IMR-90 (cell line): ENCODE measurements around the gene ASF1B. TPM values are rescaled to one million over a fixed set of nuclear protein-coding genes. Genes with fewer than 3 reads are reported as not detected.

Source experiments
- ATAC-seq: fragments of 200-7000 bp; cut with Tn5 transposase; 2 replicates; pipeline ENCODE4 v1.9.1; 2020; ENCODE audit warnings: low read depth, mild to moderate bottlenecking, moderate library complexity
- BruUV-seq: library from RNA; stranded (reverse); fragments of 400-500 nt; replicated peaks from 2 replicates; lab custom pipeline; 2021; lab: Mats Ljungman, UMichigan
- CTCF ChIA-PET: fragments of 300-600 bp; formaldehyde crosslinking; extraction: SDS; loops from one replicate; lab custom pipeline; 2021; ENCODE audit warnings: antibody characterized with exemption; lab: Yijun Ruan, JAX
- POLR2A ChIA-PET: fragments of 300-600 bp; sonication (Branson Sonifier 250); formaldehyde crosslinking; loops from one replicate; lab custom pipeline; 2022; ENCODE audit warnings: antibody characterized with exemption; ENCODE audit not compliant: unreplicated experiment; lab: Charles Lee
- DNase-seq: peaks from one replicate; pipeline ENCODE4 v3.0.0; 2013
- H2AFZ ChIP-seq: replicated peaks from 2 replicates; pipeline ENCODE3; 2013; ENCODE audit warnings: low read length, mild to moderate bottlenecking; ENCODE audit not compliant: poor library complexity
- H2AK5ac ChIP-seq: 2 replicates; pipeline ENCODE4 v1.6.1; 2013; ENCODE audit warnings: low read depth, low read length, inconsistent platforms
- H2AK9ac ChIP-seq: replicated peaks from 2 replicates; pipeline ENCODE3; 2013; ENCODE audit warnings: mild to moderate bottlenecking, low read depth, low read length, moderate library complexity; ENCODE audit not compliant: poor library complexity
- H2BK120ac ChIP-seq: 2 replicates; pipeline ENCODE4 v1.6.1; 2013; ENCODE audit warnings: low read depth, low read length, inconsistent platforms
- H2BK15ac ChIP-seq: 3 replicates; pipeline ENCODE4 v1.6.1; 2013; ENCODE audit warnings: low read depth, low read length, inconsistent platforms
- H2BK20ac ChIP-seq: 2 replicates; pipeline ENCODE4 v1.6.1; 2013; ENCODE audit warnings: low read depth, mild to moderate bottlenecking, inconsistent platforms, low read length, moderate library complexity
- H2BK5ac ChIP-seq: 2 replicates; pipeline ENCODE4 v1.6.1; 2013; ENCODE audit warnings: mild to moderate bottlenecking, low read depth, low read length, inconsistent platforms; ENCODE audit not compliant: poor library complexity, severe bottlenecking
- H3K14ac ChIP-seq: replicated peaks from 2 replicates; pipeline ENCODE4 v1.6.1; 2013; ENCODE audit warnings: low read depth, low read length, inconsistent platforms
- H3K18ac ChIP-seq: 2 replicates; pipeline ENCODE4 v1.6.1; 2013; ENCODE audit warnings: low read depth, low read length, control low read depth
- H3K23ac ChIP-seq: 2 replicates; pipeline ENCODE4 v1.6.1; 2013; ENCODE audit warnings: low read depth, low read length, inconsistent platforms
- H3K27ac ChIP-seq: 2 replicates; pipeline ENCODE4 v1.5.1; 2013; ENCODE audit warnings: mild to moderate bottlenecking, control low read depth, low read length; ENCODE audit not compliant: insufficient read depth
- H3K27me3 ChIP-seq: 2 replicates; pipeline ENCODE4 v1.6.1; 2013; ENCODE audit warnings: low read length; ENCODE audit not compliant: control insufficient read depth, insufficient read depth
- H3K36me3 ChIP-seq: 2 replicates; pipeline ENCODE4 v1.6.1; 2013; ENCODE audit warnings: low read length, mixed read lengths; ENCODE audit not compliant: control insufficient read depth, insufficient read depth
- H3K4ac ChIP-seq: 2 replicates; pipeline ENCODE4 v1.6.1; 2013; ENCODE audit warnings: low read depth, low read length, inconsistent platforms
- H3K4me1 ChIP-seq: 2 replicates; pipeline ENCODE4 v1.6.1; 2013; ENCODE audit warnings: low read length, mixed read lengths; ENCODE audit not compliant: control insufficient read depth, insufficient read depth
- H3K4me2 ChIP-seq: 2 replicates; pipeline ENCODE4 v1.6.1; 2013; ENCODE audit warnings: low read depth, mild to moderate bottlenecking, control low read depth, low read length, moderate library complexity
- H3K4me3 ChIP-seq: 2 replicates; pipeline ENCODE4 v1.5.1; 2013; ENCODE audit warnings: low read depth, mild to moderate bottlenecking, control low read depth, low read length, moderate library complexity; ENCODE audit not compliant: insufficient read depth
- H3K56ac ChIP-seq: 2 replicates; pipeline ENCODE4 v1.6.1; 2013; ENCODE audit warnings: low read length, inconsistent platforms; ENCODE audit not compliant: insufficient read depth; ENCODE audit errors: extremely low read depth
- H3K79me1 ChIP-seq, 2 experiments: 2 replicates each; pipeline ENCODE4 v1.6.1; 2013; ENCODE audit warnings: low read length in 2 of 2, inconsistent platforms in 1 of 2, low read depth in 1 of 2
- H3K9ac ChIP-seq: 2 replicates; pipeline ENCODE4 v1.6.1; 2013; ENCODE audit warnings: low read depth, low read length, control low read depth
- H3K9me1 ChIP-seq: 2 replicates; pipeline ENCODE4 v1.6.1; 2013; ENCODE audit warnings: low read length, inconsistent platforms; ENCODE audit not compliant: insufficient read depth
- H3K9me3 ChIP-seq: 2 replicates; pipeline ENCODE4 v1.6.1; 2013; ENCODE audit warnings: low read length; ENCODE audit not compliant: control insufficient read depth, insufficient read depth
- H4K20me1 ChIP-seq: 2 replicates; pipeline ENCODE4 v1.6.1; 2013; ENCODE audit warnings: low read length, inconsistent platforms; ENCODE audit not compliant: insufficient read depth
- H4K5ac ChIP-seq: 2 replicates; pipeline ENCODE4 v1.6.1; 2013; ENCODE audit warnings: mild to moderate bottlenecking, low read depth, low read length, control low read depth
- H4K8ac ChIP-seq, 2 experiments: 2 replicates each; pipeline ENCODE4 v1.6.1; 2013; ENCODE audit warnings: low read depth in 2 of 2, low read length in 2 of 2, control low read depth in 1 of 2, inconsistent platforms in 1 of 2
- H4K91ac ChIP-seq: 2 replicates; pipeline ENCODE4 v1.6.1; 2013; ENCODE audit warnings: low read depth, low read length, inconsistent platforms; ENCODE audit not compliant: insufficient read depth
- CEBPB ChIP-seq: IDR thresholded peaks from 2 replicates; pipeline ENCODE4 v1.6.1; 2012; ENCODE audit warnings: low read depth, low read length, improper control_type of control experiment
- CTCF ChIP-seq: conservative IDR thresholded peaks from 2 replicates; pipeline ENCODE4 v1.5.1; 2012; ENCODE audit warnings: mild to moderate bottlenecking, low read depth, low read length, improper control_type of control experiment
- ELK1 ChIP-seq: fragments of 150-350 bp; IDR thresholded peaks from 2 replicates; pipeline ENCODE4 v1.6.1; 2016; ENCODE audit warnings: low read depth, mild to moderate bottlenecking, low read length, moderate library complexity, borderline replicate concordance
- FOS ChIP-seq: fragments of 150-350 bp; IDR thresholded peaks from 2 replicates; pipeline ENCODE4 v1.6.1; 2016; ENCODE audit warnings: low read depth, low read length
- MAFK ChIP-seq: IDR thresholded peaks from 2 replicates; pipeline ENCODE4 v1.6.1; 2012; ENCODE audit warnings: low read depth, low read length, improper control_type of control experiment
- MAZ ChIP-seq: IDR thresholded peaks from 2 replicates; pipeline ENCODE4 v1.6.1; 2012; ENCODE audit warnings: low read depth, mild to moderate bottlenecking, low read length, improper control_type of control experiment, moderate library complexity, borderline replicate concordance
- MXI1 ChIP-seq: IDR thresholded peaks from 2 replicates; pipeline ENCODE4 v1.6.1; 2012; ENCODE audit warnings: low read depth, mild to moderate bottlenecking, low read length, moderate library complexity, borderline replicate concordance
- NFE2L2 ChIP-seq: fragments of 150-350 bp; IDR thresholded peaks from 2 replicates; pipeline ENCODE4 v1.6.1; 2016; ENCODE audit warnings: low read depth, mild to moderate bottlenecking, low read length
- RAD21 ChIP-seq: IDR thresholded peaks from 2 replicates; pipeline ENCODE4 v1.6.1; 2012; ENCODE audit warnings: low read length, improper control_type of control experiment
- RCOR1 ChIP-seq: IDR thresholded peaks from 2 replicates; pipeline ENCODE4 v1.6.1; 2012; ENCODE audit warnings: mild to moderate bottlenecking, low read length, improper control_type of control experiment; ENCODE audit not compliant: insufficient replicate concordance
- USF2 ChIP-seq: fragments of 150-350 bp; IDR thresholded peaks from 2 replicates; pipeline ENCODE4 v1.6.1; 2017; ENCODE audit warnings: mild to moderate bottlenecking, antibody characterized with exemption, low read length, low read depth
- WGBS, 2 experiments: methylation state at CpG; one replicate each; pipeline versions ENCODE4 v1.1.5 to v1.1.7; 2013; ENCODE audit warnings: missing lambda C conversion rate in 2 of 2; ENCODE audit not compliant: insufficient read length in 1 of 2; ENCODE audit errors: extremely low coverage in 2 of 2; 5-methylcytosine and 5-hydroxymethylcytosine counted together
- dilution Hi-C: fragments of 300-500 bp; cut with HindIII; formaldehyde crosslinking; loops from one replicate; pipeline ENCODE4 v1.14.3; 2018; ENCODE audit warnings: low sequenced_read_pairs; ENCODE audit not compliant: unreplicated experiment
- in situ Hi-C: fragments of 300-500 bp; cut with MboI; formaldehyde crosslinking; loops from 3 replicates; pipeline ENCODE4 v1.14.3; 2019; ENCODE audit warnings: low sequenced_read_pairs, inconsistent platforms, mixed read lengths
- intact Hi-C: fragments of 100-400 bp; cut with micrococcal nuclease; formaldehyde crosslinking; loops from 2 replicates; pipeline ENCODE4 v1.10.0; 2022
- polyA plus RNA-seq, 3 experiments: library from polyadenylated mRNA; depleted of rRNA; stranded (reverse); fragments of >200 nt; gene quantifications; 2 replicates each; pipeline ENCODE4 v1.2.3, GENCODE V29; 2012; ENCODE audit warnings: low replicate concordance in 1 of 3
- total RNA-seq: library from RNA; depleted of rRNA; stranded (reverse); fragments of >200 nt; gene quantifications from 2 replicates; pipeline ENCODE4 v1.2.3, GENCODE V29; 2012

Gene ASF1B
- total and polyA plus RNA-seq, 2 of the 4 experiments (the other 2 are of a cell fraction), result 10.4 to 12.1 TPM

GRCh38 chr19:14174883-14175282 lies 38.5 kb upstream of the ASF1B start:
- no peaks in the 10 kb centered on the region for H3K4me1 ChIP-seq
- H4K20me1 ChIP-seq, result no peaks in the 10 kb centered on the region
- no peak overlapping the region for H4K8ac ChIP-seq
- H3K9me1 ChIP-seq, result no peaks in the 10 kb centered on the region; the same call in 1 of the 2 replicates
- H2AK5ac ChIP-seq, result no peak overlapping the region
- dilution Hi-C loops (no loop called here), intact Hi-C loops (no loop called here), in situ Hi-C loops (no loop called here)
- H3K23ac ChIP-seq, result no peak overlapping the region
- no peak overlapping the region for H4K91ac ChIP-seq
- no peak overlapping the region for H3K56ac ChIP-seq
- H2BK120ac ChIP-seq, result no peak overlapping the region
- ChIA-PET POLR2A (no interaction called here), CTCF (no interaction called here)
- no peaks in the 10 kb centered on the region for H3K9me3 ChIP-seq
- H3K4me3 ChIP-seq, result no peak overlapping the region
- no peak overlapping the region for H3K4ac ChIP-seq
- WGBS, 2 experiments, result no CpG with 5 or more reads among the region's 9 CpGs
- no peak overlapping the region for H2BK20ac ChIP-seq
- H3K36me3 ChIP-seq, result no peaks in the 10 kb centered on the region
- DNase-seq, result no peak
- TF ChIP-seq FOS, result no peak
- no peak for TF ChIP-seq CTCF
- TF ChIP-seq RAD21, result no peak
- no peak for TF ChIP-seq USF2
- TF ChIP-seq MAFK, result no peak
- TF ChIP-seq MXI1, result no peak
- TF ChIP-seq ELK1, result no peak
- no peak for TF ChIP-seq MAZ
- TF ChIP-seq RCOR1, result no peak
- TF ChIP-seq CEBPB, result no peak
- TF ChIP-seq NFE2L2, result no peak
- no peak overlapping the region for H4K5ac ChIP-seq
- H3K4me2 ChIP-seq, result no peak overlapping the region
- no peak overlapping the region for H2BK15ac ChIP-seq
- no TSS peak for BruUV-seq
- no peak overlapping the region for H3K14ac ChIP-seq
- no peak overlapping the region for H3K9ac ChIP-seq
- H2AFZ ChIP-seq, result no peak overlapping the region
- H2BK5ac ChIP-seq, result no peak overlapping the region
- no peak overlapping the region for H3K27ac ChIP-seq
- H3K18ac ChIP-seq, result no peak overlapping the region
- no peak for ATAC-seq
- H2AK9ac ChIP-seq, result no peak overlapping the region
- H3K27me3 ChIP-seq, result no peaks in the 10 kb centered on the region
- H3K79me1 ChIP-seq, result no peaks in the 10 kb centered on the region
